Cortex of kidney (tissue), 1 donor: ENCODE measurements around the gene SLC35B1.

Source experiments
- DNase-seq: peaks from one replicate; lab custom pipeline; 2025; lab: John Stamatoyannopoulos, UW

The SLC35B1 gene

DNA sequence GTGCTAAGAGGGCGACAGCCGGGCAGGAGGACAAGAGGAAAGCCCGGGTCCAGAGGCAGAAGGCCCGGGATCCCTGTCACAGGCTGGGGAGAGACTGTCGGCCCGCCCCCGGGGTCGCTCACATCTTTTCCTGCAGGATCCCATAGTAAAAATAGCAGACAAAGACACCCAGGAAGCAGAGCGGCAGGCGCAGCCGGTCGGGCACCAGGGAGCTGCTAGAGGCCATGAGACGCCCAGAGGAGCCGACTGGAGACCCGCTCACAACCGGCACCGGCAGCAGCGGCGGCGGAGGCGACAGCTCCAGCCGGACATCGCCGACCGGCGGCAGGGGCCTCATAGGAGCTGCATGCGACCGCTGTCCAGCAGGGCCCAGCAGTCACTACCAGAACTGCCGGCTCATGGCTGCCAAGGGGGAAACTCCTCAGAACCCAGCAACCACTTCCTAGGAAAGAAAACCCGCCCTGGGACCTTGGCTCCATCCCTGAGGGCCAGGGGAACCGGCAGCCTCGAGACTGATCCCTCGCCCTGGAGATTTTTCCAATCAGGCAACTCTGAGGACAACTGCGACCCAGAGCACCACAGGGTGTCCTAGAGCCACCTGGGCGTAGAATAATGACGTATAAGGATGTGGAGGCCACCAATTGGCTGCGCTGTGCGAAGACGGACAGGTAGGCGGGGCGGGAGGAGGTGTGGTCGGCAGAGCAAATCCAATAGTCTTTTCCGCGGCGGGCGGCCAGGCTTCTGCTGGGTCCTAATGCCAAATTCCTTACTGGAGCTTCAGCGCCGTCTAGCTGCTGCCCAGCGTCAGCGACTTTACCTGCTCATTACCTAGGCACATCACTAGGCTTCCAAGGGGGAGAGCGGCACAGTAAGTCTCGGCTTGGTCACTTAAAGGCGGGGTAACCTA lies at the start of gene SLC35B1:
Gene SLC35B1 (minus strand): TSS at position 357 of the 907 bp plus-strand sequence. CDS start 131 bp downstream, at position 226.
- DNase-seq: peak; percentile 48

DNA sequence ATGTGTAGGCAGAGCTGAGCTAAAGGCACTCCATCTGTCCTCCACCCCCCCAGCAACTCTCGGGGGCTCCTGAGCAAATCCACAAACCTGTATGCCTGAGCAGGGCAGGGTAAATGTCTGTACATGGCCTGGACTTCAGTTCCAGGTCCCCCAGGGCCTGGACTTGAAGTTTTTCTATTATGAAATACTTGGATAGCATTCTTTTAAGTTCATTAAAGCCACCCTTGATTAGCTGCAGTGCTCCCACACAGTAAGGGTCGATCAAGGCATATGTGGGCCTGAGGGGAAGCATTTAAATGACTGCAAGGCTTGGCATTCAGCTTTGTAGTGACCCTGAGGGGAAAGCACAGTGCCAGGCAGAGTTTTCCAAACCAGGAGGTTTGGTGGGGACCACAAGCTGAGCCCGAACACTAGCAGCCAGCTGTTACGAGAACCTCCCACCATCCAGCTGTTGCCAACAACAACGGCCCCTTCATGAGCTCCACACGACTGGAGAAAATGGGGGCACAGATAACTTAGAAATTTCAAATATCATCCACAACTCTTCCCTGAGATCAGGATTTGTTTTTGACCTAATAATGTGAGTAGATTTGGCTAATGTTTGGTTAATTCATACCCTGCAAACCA lies 49.5 kb upstream of the SLC35B1 start:
- no peak for DNase-seq

GRCh38 chr17:49756323-49757150 lies 48.8 kb upstream of the SLC35B1 start:
- no peak for DNase-seq

- DNase-seq: no peak
Measured at GRCh38 chr17:49755663-49756283, 48.0 kb upstream of the SLC35B1 start.

DNA sequence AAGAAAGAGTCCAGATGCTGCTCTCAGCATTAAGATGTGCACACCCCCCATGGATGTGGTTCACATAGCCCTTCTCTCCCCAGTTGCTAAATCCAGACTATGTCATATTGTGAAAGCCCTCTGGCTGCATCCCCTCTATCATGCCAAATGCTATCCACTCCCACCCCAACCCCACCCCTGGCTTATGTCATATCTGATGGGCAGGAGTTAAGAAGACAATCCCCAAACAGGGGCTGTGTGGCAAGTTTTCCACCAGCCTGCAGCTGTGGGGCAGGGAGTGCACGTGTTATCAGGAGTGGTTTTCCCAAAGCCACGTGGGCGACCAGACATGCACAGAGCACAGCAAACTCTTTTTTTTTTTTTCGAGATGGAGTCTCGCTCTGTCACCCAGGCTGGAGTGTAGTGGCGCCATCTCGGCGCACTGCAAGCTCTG lies 46.2 kb upstream of the SLC35B1 start:
- DNase-seq: no peak

DNA sequence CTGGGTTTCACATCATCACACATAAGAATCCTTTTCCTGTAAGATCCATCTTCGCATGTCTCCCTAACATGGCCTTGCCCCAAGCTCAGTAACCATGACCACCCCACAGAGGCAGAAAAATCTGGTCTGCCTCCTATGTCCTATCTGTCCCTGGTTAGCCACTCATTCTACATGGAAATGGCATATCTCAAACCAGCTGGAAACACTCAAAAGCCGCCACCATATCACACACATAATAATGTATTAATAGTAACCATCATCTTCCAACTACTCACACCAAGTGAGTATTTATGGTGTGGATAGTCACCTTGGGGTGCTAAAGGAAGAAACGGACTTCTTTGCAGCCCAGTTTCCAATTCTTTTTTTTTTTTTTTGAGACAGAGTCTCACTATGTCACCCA lies 44.7 kb upstream of the SLC35B1 start:
- no peak for DNase-seq

GRCh38 chr17:49749730-49750129 lies 42.0 kb upstream of the SLC35B1 start:
- DNase-seq: no peak

DNA sequence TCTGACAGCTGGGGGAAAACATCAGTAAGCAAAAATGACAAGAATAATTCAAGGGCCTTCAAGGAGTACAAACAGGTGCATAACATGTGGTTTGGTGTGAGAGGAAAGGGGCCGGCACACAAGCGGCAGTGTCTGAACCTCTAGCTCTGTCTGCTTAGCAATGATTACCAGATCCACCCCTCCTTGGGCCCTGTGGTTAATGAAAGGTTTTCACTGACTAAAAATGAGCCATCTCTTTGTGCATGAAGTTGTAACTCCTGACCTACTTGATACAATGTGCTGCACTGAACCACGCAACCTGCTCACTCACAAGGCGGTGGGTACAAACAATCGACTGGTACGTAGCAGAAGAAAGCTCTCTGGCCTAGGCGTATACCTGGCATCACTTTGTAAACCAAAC lies 41.0 kb upstream of the SLC35B1 start:
- no peak for DNase-seq

DNA sequence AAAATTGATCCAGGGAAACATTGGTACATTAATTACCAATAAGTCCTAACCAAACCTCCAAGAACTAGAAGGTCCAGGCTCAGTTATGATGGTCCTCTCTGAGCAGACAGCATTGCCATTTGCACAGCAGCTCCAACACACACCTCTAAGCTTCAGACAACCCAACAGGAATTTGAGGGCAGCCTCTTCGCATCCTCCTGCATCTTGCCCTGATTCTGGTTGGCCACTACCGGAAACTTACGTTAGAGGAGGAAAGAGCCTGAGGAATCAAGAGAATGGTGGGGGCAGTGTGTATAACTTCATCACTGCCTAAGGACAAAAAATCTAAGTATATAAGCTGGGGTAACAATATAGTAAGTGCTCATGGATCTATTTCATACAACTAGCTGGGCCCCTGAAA lies 40.5 kb upstream of the SLC35B1 start:
- DNase-seq: no peak

- no peak for DNase-seq
Measured at GRCh38 chr17:49747632-49748031, 39.9 kb upstream of the SLC35B1 start.

- DNase-seq: no peak
Measured at GRCh38 chr17:49746791-49747490, 39.2 kb upstream of the SLC35B1 start.

DNA sequence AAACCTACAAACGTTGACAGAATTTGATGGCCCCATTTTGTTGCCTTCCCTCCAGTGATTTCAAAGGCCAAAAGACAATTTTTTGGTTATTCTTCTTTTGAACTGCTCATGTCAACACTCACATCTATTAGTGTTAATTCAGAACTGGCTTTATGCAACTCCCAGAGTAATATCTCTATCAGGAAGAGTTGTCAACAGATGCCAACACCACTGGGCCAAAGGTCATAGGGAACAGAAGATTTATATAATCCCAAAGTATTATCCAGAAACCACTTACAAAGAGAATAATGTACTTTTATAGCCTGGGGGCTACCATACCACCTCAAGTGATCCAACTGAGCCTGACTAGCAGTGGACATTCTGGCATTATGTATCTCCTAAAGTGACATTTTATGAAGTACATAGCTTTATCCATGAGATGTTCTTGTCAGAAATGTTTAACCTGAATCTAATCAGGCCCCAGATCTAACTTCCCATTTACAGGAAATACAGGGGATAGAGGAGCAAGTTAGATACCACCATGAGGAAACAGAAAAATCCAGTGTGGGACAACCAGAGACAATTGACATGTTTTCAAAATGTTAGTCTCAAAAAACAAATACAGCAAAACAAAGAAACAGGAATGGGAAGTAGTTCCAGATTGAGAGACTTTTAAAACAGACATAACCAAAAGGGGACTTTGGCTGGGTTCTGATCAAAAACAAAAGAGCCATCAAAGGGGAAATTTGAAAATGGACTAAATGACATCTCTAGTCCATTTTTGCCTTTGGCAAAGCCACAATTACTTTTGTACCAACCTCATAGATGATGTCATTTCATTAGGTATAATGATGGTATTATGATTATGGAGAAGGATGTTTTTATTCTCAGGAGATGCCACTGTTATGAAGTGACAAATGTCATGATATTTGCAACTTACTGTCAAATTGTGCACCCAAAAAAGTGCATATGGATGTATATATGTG lies 37.7 kb upstream of the SLC35B1 start:
- no peak for DNase-seq

- no peak for DNase-seq
Measured at GRCh38 chr17:49742166-49742638, 34.4 kb upstream of the SLC35B1 start.

- DNase-seq: no peak
Measured at GRCh38 chr17:49741692-49742076, 33.9 kb upstream of the SLC35B1 start.

- DNase-seq: no peak
Measured at GRCh38 chr17:49741009-49741691, 33.4 kb upstream of the SLC35B1 start.

GRCh38 chr17:49739641-49740271 lies 32.0 kb upstream of the SLC35B1 start:
- DNase-seq: no peak

GRCh38 chr17:49738456-49739163 lies 30.8 kb upstream of the SLC35B1 start:
- DNase-seq: no peak
